Measurements from ENCODE around the gene NTNG2. TPM values are rescaled to one million over a fixed set of nuclear protein-coding genes. Genes with fewer than 3 reads are reported as not detected.

Gene NTNG2
- total RNA-seq, 1 donor from 2014 or later, result 2.4 TPM

DNA sequence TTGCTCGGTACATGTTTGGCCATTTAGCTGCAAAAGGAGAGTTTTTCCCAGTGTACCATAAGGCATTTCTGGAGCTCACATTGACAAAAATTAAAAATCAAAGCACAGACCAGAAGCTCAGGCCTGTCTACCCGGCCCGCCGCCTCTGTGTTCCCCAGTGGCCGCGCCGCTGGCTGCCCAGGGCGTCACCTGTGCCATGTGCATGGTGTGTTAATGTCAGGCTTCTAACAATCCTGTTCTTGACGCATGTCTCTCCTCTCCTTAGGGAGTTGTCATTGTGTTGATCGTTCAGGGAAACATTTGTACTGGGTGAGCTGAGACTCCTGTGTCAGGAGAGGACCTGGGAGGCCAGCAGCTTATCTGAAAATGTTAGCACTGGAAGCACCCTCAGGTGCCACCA lies 9.6 kb upstream of the NTNG2 start:
- H3K27me3 Mint-ChIP-seq, result peaks cover 52% of the 10 kb centered on the region
- no peak overlapping the region for H3K4me3 Mint-ChIP-seq (ENCODE audit: low read depth)

DNA sequence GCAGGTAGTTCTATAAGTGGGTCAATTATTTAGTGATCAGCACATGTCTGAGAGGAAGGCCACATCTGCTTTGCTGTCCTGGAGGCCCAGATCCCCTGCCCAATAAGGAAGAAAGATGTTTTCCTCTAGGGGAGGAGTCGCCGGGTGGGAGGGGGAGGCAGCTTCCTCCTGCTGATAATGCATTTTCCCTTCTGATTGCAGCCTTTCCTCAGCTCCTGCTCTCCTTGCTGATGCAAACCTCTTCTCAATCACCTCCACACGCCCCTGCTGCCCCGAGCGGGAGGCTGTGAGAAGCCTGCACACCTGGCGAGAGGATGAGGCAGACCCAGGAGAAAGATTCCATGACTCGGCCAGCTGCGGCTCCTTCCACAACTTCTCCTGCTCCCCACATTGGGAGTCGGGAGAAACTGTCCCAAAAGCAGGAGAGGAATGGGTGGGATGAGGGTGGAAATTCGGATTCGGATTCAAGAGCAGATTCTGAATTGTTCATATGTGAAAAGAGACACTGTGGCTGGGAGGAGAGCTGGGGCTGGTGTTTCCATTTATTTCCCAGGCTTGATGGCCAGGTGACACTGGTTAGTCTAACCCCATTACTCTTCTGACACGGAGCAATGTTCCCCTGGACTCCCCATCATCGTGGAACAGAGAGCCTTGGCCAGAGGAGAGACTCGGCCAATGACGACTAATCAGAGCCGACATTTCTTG lies 6.8 kb upstream of the NTNG2 start:
- H3K27ac Mint-ChIP-seq, result no peak overlapping the region
- TF ChIP-seq, protein P1, sequence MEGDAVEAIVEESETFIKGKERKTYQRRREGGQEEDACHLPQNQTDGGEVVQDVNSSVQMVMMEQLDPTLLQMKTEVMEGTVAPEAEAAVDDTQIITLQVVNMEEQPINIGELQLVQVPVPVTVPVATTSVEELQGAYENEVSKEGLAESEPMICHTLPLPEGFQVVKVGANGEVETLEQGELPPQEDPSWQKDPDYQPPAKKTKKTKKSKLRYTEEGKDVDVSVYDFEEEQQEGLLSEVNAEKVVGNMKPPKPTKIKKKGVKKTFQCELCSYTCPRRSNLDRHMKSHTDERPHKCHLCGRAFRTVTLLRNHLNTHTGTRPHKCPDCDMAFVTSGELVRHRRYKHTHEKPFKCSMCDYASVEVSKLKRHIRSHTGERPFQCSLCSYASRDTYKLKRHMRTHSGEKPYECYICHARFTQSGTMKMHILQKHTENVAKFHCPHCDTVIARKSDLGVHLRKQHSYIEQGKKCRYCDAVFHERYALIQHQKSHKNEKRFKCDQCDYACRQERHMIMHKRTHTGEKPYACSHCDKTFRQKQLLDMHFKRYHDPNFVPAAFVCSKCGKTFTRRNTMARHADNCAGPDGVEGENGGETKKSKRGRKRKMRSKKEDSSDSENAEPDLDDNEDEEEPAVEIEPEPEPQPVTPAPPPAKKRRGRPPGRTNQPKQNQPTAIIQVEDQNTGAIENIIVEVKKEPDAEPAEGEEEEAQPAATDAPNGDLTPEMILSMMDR (IDR thresholded peaks at IDR 0.05; ENCODE audit: unreplicated experiment), result no peak
- DNase-seq (ENCODE audit: low spot score, unreplicated experiment), result no peak
- H3K27me3 Mint-ChIP-seq, result peaks cover 63% of the 10 kb centered on the region
- no peaks in the 10 kb centered on the region for H3K36me3 Mint-ChIP-seq (ENCODE audit: insufficient read depth)
- H3K4me1 Mint-ChIP-seq (ENCODE audit: low read depth), result no peaks in the 10 kb centered on the region
- H3K9me3 Mint-ChIP-seq (ENCODE audit: low read depth), result no peaks in the 10 kb centered on the region
- H3K4me3 Mint-ChIP-seq (ENCODE audit: low read depth), result no peak overlapping the region

More for the DNA sequence above, 9.6 kb upstream of the NTNG2 start:
- Mint-ChIP-seq H3K9me3 (ENCODE audit: low read depth) (no peaks in the 10 kb centered on the region), H3K36me3 (ENCODE audit: insufficient read depth) (no peaks in the 10 kb centered on the region), H3K27ac (no peak overlapping the region), H3K4me1 (ENCODE audit: low read depth) (no peaks in the 10 kb centered on the region)
- TF ChIP-seq, protein P1 (IDR thresholded peaks at IDR 0.05; ENCODE audit: unreplicated experiment), result no peak
- DNase-seq (ENCODE audit: low spot score, unreplicated experiment), result no peak

GRCh38 chr9:132155568-132155895 lies 6.3 kb upstream of the NTNG2 start:
- no peak for DNase-seq (ENCODE audit: low spot score, unreplicated experiment)
- TF ChIP-seq, protein P1 (IDR thresholded peaks at IDR 0.05; ENCODE audit: unreplicated experiment), result no peak
- Mint-ChIP-seq H3K9me3 (ENCODE audit: low read depth) (no peaks in the 10 kb centered on the region), H3K36me3 (ENCODE audit: insufficient read depth) (no peaks in the 10 kb centered on the region), H3K4me1 (ENCODE audit: low read depth) (no peaks in the 10 kb centered on the region), H3K27me3 (peaks cover 68% of the 10 kb centered on the region), H3K4me3 (ENCODE audit: low read depth) (no peak overlapping the region), H3K27ac (no peak overlapping the region)

DNA sequence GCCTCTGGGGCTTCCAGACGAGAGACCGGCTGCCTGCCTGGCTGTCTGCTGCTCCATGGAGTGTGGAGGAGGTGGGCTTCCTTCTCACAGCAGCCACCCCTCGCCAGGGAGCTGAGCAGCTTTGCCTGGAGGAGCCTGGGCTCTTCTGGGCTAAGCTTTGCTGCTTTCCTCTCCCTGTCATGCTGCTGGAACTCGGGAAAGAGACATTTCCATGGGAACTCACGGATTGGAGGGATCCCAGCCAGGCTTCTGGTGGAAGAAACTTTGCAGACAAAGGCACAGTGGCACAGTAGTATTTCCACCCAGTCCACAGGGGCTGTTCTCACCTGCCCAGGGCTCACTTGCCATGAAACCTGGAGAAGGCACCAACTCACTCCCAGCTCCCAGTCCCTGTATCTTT lies 5.6 kb upstream of the NTNG2 start:
- TF ChIP-seq, protein P1 (IDR thresholded peaks at IDR 0.05; ENCODE audit: unreplicated experiment), result no peak
- H3K27me3 Mint-ChIP-seq, result peaks cover 71% of the 10 kb centered on the region
- H3K4me1 Mint-ChIP-seq (ENCODE audit: low read depth), result no peaks in the 10 kb centered on the region
- no peaks in the 10 kb centered on the region for H3K36me3 Mint-ChIP-seq (ENCODE audit: insufficient read depth)
- no peak for DNase-seq (ENCODE audit: low spot score, unreplicated experiment)
- no peaks in the 10 kb centered on the region for H3K9me3 Mint-ChIP-seq (ENCODE audit: low read depth)
- H3K27ac Mint-ChIP-seq, result no peak overlapping the region
- H3K4me3 Mint-ChIP-seq (ENCODE audit: low read depth), result no peak overlapping the region

DNA sequence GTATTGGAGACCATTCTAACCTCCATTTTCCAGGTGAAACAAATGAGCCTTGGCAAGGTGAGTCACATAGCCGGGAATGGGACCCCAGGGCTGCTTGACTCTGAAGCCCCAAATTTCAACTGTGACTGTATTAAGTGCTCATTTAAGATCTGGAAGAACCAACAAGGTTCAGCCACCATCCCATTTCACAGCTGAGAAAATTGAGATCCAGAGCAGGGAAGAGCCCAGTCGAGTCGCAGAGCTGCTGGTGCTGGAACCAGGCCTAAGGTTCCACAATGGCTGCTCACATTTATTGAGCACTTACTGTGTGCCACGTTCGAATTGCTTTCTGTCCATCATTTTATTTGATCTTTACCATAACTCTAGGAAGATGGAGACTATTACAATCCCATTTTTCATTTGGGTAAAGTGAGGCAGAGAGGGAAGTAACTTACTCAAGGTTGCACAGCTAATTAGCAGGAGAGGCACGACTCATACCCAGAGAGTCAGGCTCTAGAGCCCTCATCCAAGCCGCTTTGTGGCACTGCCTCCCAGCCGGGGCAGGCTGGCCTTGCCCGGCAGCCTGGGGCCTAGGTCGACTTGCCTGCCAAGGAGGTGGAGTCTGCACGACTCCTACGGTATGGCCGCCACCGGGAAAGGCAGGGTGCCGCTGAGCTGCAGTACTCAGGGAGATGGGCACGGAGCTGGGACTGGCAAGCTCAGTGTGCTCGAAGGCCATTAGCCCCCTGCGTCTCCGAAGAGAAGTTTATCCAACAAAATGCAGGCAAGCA lies 4.3 kb upstream of the NTNG2 start:
- H3K4me3 Mint-ChIP-seq (ENCODE audit: low read depth), result no peak overlapping the region
- DNase-seq (ENCODE audit: low spot score, unreplicated experiment), result no peak
- H3K27ac Mint-ChIP-seq, result no peak overlapping the region
- TF ChIP-seq, protein P1 (IDR thresholded peaks at IDR 0.05; ENCODE audit: unreplicated experiment), result no peak
- no peaks in the 10 kb centered on the region for H3K36me3 Mint-ChIP-seq (ENCODE audit: insufficient read depth)
- H3K27me3 Mint-ChIP-seq, result peaks cover 79% of the 10 kb centered on the region
- H3K4me1 Mint-ChIP-seq (ENCODE audit: low read depth), result peaks cover 3% of the 10 kb centered on the region
- no peaks in the 10 kb centered on the region for H3K9me3 Mint-ChIP-seq (ENCODE audit: low read depth)
